Raji (cell line): ENCODE results near the gene PDCD1LG2.

Experiments
- POLR2A ChIP-seq: IDR thresholded peaks from 2 replicates; pipeline ENCODE4 v1.6.1; 2011; ENCODE audit warnings: low read depth, low read length, control low read depth; ENCODE audit not compliant: insufficient read depth

PDCD1LG2 gene

GRCh38 chr9:5514617-5515260, 4.4 kb downstream of the PDCD1LG2 start:
- no peak for TF ChIP-seq POLR2A

DNA sequence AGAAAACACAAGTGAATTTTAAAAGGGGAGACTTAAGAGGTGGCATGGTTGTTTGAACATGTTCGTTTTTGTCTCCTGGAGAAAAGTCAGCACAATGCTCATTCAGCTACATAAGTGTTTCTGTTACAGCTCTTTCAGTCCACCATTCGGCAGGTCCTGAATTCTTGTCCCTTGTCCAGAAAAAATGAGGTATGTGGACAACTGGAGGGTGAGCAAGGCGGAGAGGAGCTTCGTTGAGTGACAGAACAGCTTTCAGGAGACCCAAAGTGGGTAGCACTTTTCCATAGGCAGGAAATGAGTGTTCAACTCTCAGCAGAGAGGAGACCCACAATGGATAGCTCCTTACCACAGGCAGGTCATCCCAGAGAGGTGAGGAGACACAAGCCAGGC, 4.9 kb downstream of the PDCD1LG2 start:
- TF ChIP-seq POLR2A = no peak

GRCh38 chr9:5516453-5517220, 6.3 kb downstream of the PDCD1LG2 start:
- TF ChIP-seq POLR2A = no peak

GRCh38 chr9:5518171-5518936, 8.0 kb downstream of the PDCD1LG2 start:
- TF ChIP-seq POLR2A = no peak

DNA sequence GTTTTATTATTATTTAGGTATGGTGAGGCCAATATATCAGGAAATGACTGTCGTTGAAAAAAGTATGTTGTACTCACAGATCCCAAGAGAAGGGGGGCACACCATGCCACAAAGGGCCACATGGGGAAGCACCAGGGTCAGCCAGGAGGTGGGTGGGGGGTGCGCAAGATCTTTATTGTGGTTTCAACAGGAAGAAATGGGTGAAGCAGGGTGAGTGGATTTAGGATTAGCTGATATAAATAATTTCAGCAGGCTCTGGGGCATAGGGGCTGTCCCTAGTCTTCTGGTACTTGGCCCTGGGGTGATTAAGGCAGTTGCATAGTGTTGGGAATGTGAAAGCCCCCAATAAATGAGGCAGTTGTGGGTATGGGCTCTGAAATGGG, 8.6 kb downstream of the PDCD1LG2 start:
- TF ChIP-seq POLR2A = no peak

DNA sequence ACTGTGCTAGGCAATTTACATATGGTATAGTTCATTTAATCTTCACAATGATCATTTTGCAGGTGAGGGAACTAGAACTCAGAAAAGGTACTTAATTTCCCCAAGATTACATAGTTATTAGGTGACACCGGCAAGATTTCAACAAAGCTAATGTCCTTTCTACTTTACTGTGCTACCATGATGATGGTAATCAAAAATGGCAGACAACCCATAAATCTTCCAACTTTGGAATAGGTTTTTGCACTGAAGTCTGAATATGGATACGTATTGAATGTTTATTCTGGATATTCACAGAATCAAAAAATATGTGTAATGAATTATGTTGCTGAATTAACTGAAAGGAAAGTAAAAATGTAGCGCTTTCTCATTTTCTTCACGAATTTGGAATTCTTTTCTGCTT, 13.8 kb downstream of the PDCD1LG2 start:
- no peak for TF ChIP-seq POLR2A

DNA sequence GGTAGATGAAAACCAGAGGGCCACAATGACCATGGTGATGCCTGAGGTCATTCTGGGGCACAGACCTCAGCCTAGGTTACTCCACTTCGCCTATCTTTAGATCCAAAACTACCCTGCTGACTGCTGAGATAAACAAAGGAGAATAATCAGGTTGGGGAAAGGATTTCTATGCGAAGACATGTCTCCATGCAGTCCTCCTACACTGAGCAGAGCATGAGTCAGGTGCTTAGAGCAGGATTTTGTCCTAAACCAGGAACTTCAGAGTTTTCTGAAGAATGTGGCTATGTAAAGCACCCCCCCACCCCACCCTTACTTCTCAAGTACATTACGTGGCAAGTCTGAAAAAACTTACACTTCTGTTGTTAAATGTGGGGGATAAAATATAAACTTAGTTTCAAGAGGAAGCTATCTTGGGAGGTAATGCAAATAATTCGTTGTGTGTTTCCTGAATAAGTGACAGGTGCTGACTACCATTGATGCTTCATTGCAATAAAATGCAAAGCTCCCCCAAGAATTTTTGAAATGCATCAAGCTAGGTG, 19.4 kb downstream of the PDCD1LG2 start:
- no peak for TF ChIP-seq POLR2A

GRCh38 chr9:5531101-5531882, 21.0 kb downstream of the PDCD1LG2 start:
- TF ChIP-seq POLR2A = no peak

- no peak for TF ChIP-seq POLR2A
Measured at GRCh38 chr9:5532306-5532705, 22.0 kb downstream of the PDCD1LG2 start.

GRCh38 chr9:5532790-5533189, 22.5 kb downstream of the PDCD1LG2 start:
- no peak for TF ChIP-seq POLR2A

DNA sequence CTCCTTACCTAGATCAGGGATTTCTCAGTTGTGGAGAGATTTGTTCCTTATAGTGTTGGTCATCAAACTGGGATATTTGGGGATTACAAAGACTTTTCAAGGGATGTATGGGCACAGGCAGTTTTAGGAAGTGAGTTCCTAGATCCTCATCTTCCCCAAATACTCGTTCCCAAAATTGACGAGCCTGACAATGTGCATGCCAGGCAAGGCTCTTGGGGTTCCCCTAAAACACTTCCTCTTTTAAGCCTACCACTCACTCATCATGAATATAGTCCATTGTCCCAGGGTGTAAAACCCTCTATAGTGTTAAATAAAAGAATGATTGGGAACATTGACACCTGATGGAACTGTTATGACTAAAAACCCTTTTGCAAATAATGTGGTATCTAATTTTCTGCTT, 26.4 kb downstream of the PDCD1LG2 start:
- no peak for TF ChIP-seq POLR2A

DNA sequence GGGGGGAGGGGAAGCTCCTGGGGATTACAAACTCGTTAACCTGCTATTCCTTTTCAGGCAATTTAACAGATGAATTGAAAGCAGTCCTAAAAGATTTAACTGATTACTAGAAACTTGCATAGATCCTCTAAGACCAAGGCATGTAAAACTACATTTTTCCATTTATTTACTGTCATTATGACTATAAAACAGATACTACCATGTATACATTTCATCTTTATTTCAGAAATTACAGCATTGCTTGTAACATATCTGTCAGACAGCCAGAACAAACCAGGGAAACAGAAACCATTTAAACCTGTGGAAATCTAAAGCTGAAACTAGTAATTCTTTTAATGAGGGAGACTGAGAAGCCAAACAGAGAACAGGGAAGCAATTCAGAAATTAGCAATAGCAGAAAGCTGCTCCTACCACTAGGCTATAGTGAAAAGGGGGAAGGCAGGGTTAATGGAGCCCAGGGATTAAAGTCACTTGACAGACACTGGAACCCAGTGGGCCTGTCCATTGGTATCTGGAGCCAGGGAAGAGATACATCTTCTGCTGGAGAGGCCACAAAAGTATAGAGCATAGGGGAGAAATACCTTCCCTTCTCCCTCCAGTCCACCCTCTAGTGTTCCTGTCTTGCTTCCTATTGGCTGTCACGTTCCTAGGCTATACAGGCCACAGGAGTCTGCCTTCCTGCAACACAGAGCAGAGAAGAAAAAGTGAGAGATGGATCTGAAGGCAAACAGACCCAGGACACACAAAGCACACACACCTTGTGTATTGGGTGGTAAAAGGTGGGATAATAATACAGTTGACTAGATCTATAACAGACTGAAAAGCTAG, 33.8 kb downstream of the PDCD1LG2 start:
- TF ChIP-seq POLR2A = no peak

DNA sequence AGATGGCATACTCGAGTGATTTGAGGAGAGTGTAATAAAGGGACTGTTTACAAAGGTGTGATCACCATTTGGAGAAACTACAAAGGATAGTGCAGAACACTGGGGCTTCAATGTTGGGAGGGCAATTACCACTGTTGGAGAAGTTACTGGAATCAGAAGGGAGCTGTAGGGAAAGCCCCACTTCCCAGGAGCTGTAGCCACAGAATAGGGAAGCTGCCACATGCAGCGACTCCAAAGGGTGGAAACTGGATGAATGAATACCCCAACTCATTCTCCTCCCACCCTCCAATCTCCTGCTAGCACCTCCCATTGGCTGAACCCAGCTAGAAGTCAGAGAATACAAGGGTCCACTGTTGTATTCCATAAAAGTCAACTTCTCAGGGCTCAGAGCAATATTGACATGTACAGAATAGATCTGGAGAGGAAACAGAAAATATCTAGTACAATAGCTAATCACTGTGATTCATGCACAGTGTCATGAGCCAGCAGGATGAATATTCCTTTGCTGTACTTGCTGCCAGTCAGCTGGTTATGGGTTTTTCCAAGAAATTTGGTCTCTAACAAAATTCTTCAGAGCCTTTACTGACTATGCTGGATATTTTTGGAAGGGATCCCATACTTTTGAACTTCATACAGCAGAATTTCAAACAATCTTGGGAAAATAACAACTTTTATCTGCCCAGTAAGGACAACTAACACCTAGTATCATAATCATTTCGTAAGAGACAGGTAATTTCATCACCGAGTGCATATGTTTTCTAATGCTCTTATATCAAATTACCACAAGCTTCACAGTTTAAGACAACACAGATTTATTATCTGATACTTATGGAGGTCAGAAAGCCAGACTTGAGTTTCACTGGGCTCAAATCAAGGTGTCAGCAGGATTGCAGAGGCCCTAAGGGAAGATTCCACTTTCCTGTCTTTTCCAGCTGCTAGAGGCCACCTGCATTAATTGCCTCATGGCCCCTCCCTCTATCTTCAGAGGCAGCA, 39.6 kb downstream of the PDCD1LG2 start:
- no peak for TF ChIP-seq POLR2A
